K562 (cell line): ENCODE measurements around the gene SIGLEC6. TPM values are rescaled to one million over a fixed set of nuclear protein-coding genes. Genes with fewer than 3 reads are reported as not detected.

Experiments
- ATAC-seq: fragments of 200-7000 bp; cut with Tn5 transposase; 3 replicates; pipeline ENCODE4 v1.9.1; 2020; ENCODE audit warnings: moderate library complexity
- BruUV-seq: library from RNA; stranded (reverse); fragments of 400-500 nt; replicated peaks from 2 replicates; lab custom pipeline; 2021; lab: Mats Ljungman, UMichigan
- CTCF ChIA-PET: fragments of 300-600 bp; formaldehyde crosslinking; extraction: SDS; loops from one replicate; lab custom pipeline; 2021; ENCODE audit warnings: low intra/inter-chr PET ratio; lab: Yijun Ruan, JAX
- POLR2A ChIA-PET: fragments of 300-600, 350-650 bp; sonication (Branson Sonifier 250); formaldehyde crosslinking; extraction: SDS; loops from one replicate; lab custom pipeline; 2021; ENCODE audit warnings: antibody characterized with exemption, inconsistent platforms; lab: Yijun Ruan, JAX
- DNase-seq, 4 experiments: peaks; one replicate each; pipeline versions ENCODE4 v3.0.0 to v3.0.0-alpha.2; 2011 to 2018; ENCODE audit warnings: low spot score in 3 of 4, mixed read lengths in 3 of 4; ENCODE audit errors: extremely low read depth in 1 of 4
- FAIRE-seq: peaks from 2 replicates; lab custom pipeline; 2011; peaks lifted over from hg19 to GRCh38; lab: Jason Lieb, UNC
- H2AFZ ChIP-seq: 2 replicates; pipeline ENCODE4 v1.6.0; 2011; ENCODE audit warnings: low read depth, low read length, control low read depth, inconsistent platforms
- H3K27ac ChIP-seq: fragments of 200-600 bp; 3 replicates; pipeline ENCODE4 v1.8.0; 2011; ENCODE audit warnings: low read depth, mild to moderate bottlenecking, control low read depth, inconsistent platforms, low read length, moderate library complexity, mixed read lengths; ENCODE audit errors: extremely low read depth
- H3K27me3 ChIP-seq, 2 experiments: fragments of 300-600 bp in 1 of 2; 2 replicates in 1 of 2; 3 replicates in 1 of 2; pipeline versions ENCODE4 v1.6.0 to v1.8.0; 2011; ENCODE audit warnings: inconsistent platforms in 2 of 2, low read length in 2 of 2, mild to moderate bottlenecking in 1 of 2, mixed read lengths in 1 of 2, moderate library complexity in 1 of 2; ENCODE audit not compliant: control insufficient read depth in 2 of 2, insufficient read depth in 2 of 2
- H3K36me3 ChIP-seq: fragments of 300-600 bp; 3 replicates; pipeline ENCODE4 v1.8.0; 2011; ENCODE audit warnings: mild to moderate bottlenecking, low read length, inconsistent platforms; ENCODE audit not compliant: control insufficient read depth, insufficient read depth
- H3K4me1 ChIP-seq, 2 experiments: fragments of 200-600 bp in 1 of 2; replicated peaks in 1 of 2; 2 replicates in 1 of 2; 3 replicates in 1 of 2; pipeline versions ENCODE4 v1.5.1 to v1.8.0; 2011; ENCODE audit warnings: inconsistent platforms in 2 of 2, low read length in 2 of 2, mild to moderate bottlenecking in 1 of 2, mixed read lengths in 1 of 2, moderate library complexity in 1 of 2; ENCODE audit not compliant: control insufficient read depth in 2 of 2, insufficient read depth in 2 of 2
- H3K4me2 ChIP-seq: 2 replicates; pipeline ENCODE4 v1.6.1; 2011; ENCODE audit warnings: low read length, control low read depth, inconsistent platforms, mixed read lengths; ENCODE audit not compliant: insufficient read depth
- H3K4me3 ChIP-seq: fragments of 200-600 bp; sonication (generic), shearing (Covaris generic); 2 replicates; pipeline ENCODE4 v1.5.1; 2016; ENCODE audit warnings: control low read depth, inconsistent platforms
- H3K79me2 ChIP-seq: fragments of 200-600 bp; 3 replicates; pipeline ENCODE4 v1.8.0; 2011; ENCODE audit warnings: low read length, inconsistent platforms; ENCODE audit not compliant: control insufficient read depth, insufficient read depth
- H3K9ac ChIP-seq, 2 experiments: 2 replicates each; pipeline versions ENCODE4 v1.6.0 to v1.6.1; 2011; ENCODE audit warnings: low read depth in 2 of 2, low read length in 2 of 2, control low read depth in 1 of 2, inconsistent platforms in 1 of 2, mild to moderate bottlenecking in 1 of 2, mixed read lengths in 1 of 2; ENCODE audit not compliant: insufficient read depth in 1 of 2
- H3K9me1 ChIP-seq: one replicate; pipeline ENCODE4 v1.6.0; 2011; ENCODE audit warnings: inconsistent platforms, mild to moderate bottlenecking, low read length, moderate library complexity; ENCODE audit not compliant: control insufficient read depth, insufficient read depth
- H3K9me3 ChIP-seq: replicated peaks from 2 replicates; pipeline ENCODE4 v1.5.1; 2011; ENCODE audit warnings: low read depth, low read length, inconsistent platforms; ENCODE audit not compliant: control insufficient read depth, insufficient read depth
- H4K20me1 ChIP-seq: replicated peaks from 2 replicates; pipeline ENCODE4 v1.6.1; 2011; ENCODE audit warnings: low read length, inconsistent platforms, mixed read lengths; ENCODE audit not compliant: control insufficient read depth, insufficient read depth
- BRF2 ChIP-seq: IDR thresholded peaks from 3 replicates; pipeline ENCODE4 v1.6.1; 2011; ENCODE audit warnings: borderline replicate concordance, mild to moderate bottlenecking; ENCODE audit not compliant: insufficient read length, insufficient read depth
- CBFA2T3 ChIP-seq: fragments of 450-650 bp; IDR thresholded peaks from 2 replicates; pipeline ENCODE4 v1.6.1; 2017
- CHD2 ChIP-seq: IDR thresholded peaks from 2 replicates; pipeline ENCODE4 v1.6.1; 2011; ENCODE audit warnings: low read depth, low read length
- CLOCK ChIP-seq: fragments of 250-450 bp; sonication (Bioruptor Pico); IDR thresholded peaks from 2 replicates; pipeline ENCODE4 v1.4.0; 2020; ENCODE audit warnings: mild to moderate bottlenecking, moderate library complexity, borderline replicate concordance
- CREM ChIP-seq: IDR thresholded peaks from 2 replicates; pipeline ENCODE4 v1.6.1; 2014; ENCODE audit warnings: antibody characterized with exemption, low read depth
- ETV1 ChIP-seq: fragments of 450-650 bp; conservative IDR thresholded peaks from 2 replicates; pipeline ENCODE4 v1.6.1; 2016; ENCODE audit warnings: missing genetic modification characterization, control low read depth, low read depth, missing compliant biosample characterization
- ETV5 ChIP-seq: sonication (generic); formaldehyde crosslinking; IDR thresholded peaks from 2 replicates; pipeline ENCODE4 v1.4.0; 2020; ENCODE audit warnings: low read depth, mild to moderate bottlenecking, missing genetic modification reagents
- HES1 ChIP-seq: fragments of 450-650 bp; IDR thresholded peaks from 2 replicates; pipeline ENCODE4 v1.6.1; 2016; ENCODE audit warnings: low read depth, mild to moderate bottlenecking, moderate library complexity
- KAT7 ChIP-seq: sonication (generic); formaldehyde crosslinking; IDR thresholded peaks from 2 replicates; pipeline ENCODE4 v1.8.0; 2022; ENCODE audit warnings: missing genetic modification reagents, mild to moderate bottlenecking, borderline replicate concordance
- KLF6 ChIP-seq: fragments of 250-450 bp; sonication (Bioruptor Pico); IDR thresholded peaks from 2 replicates; pipeline ENCODE4 v1.4.0; 2020; ENCODE audit warnings: mild to moderate bottlenecking, moderate library complexity, borderline replicate concordance
- SMAD4 ChIP-seq: fragments of 250-450 bp; sonication (Bioruptor Pico); conservative IDR thresholded peaks from 2 replicates; pipeline ENCODE4 v1.8.0; 2021; ENCODE audit warnings: inconsistent platforms, mild to moderate bottlenecking, moderate library complexity
- ZBTB34 ChIP-seq: fragments of 250-450 bp; sonication (Bioruptor Pico); IDR thresholded peaks from 2 replicates; pipeline ENCODE4 v1.8.0; 2021; ENCODE audit warnings: mild to moderate bottlenecking, moderate library complexity
- WGBS: fragments of 100-300 bp; shearing (Covaris generic); methylation state at CpG from one replicate; pipeline ENCODE4 v1.1.6; 2016; ENCODE audit warnings: low coverage, mixed read lengths; ENCODE audit not compliant: insufficient coverage; ENCODE audit errors: missing lambda C conversion rate; 5-methylcytosine and 5-hydroxymethylcytosine counted together
- in situ Hi-C: fragments of 300-500 bp; cut with MboI; formaldehyde crosslinking; loops from 4 replicates; pipeline ENCODE4 v1.15.0; 2018; ENCODE audit warnings: inconsistent platforms, mixed read lengths
- intact Hi-C: fragments of 100-400 bp; cut with micrococcal nuclease; formaldehyde crosslinking; loops from 2 replicates; pipeline ENCODE4 v1.14.2; 2022
- polyA plus RNA-seq, 8 experiments: library from polyadenylated mRNA; depleted of rRNA in 4 of 8; stranded (reverse) in 5 of 8; unstranded in 3 of 8; fragments of >200 nt; fragmentation: Nextera tagmentation in 2 of 8; fragmentation: Illumina TruSeq in 1 of 8; extraction: Ambion mirVana in 2 of 8; extraction: Trizol in 1 of 8; gene quantifications; 2 replicates each; pipeline versions ENCODE4 v1.2.1 to v1.2.3, GENCODE V29; 2011 to 2014; ENCODE audit warnings: inconsistent platforms in 1 of 8, missing spikeins in 1 of 8
- total RNA-seq, 7 experiments: library from RNA; depleted of rRNA in 6 of 7; stranded (reverse); fragments of >200 nt in 6 of 7; fragmentation: Illumina TruSeq in 2 of 7; extraction: Trizol in 2 of 7; gene quantifications; 2 replicates each; pipeline versions ENCODE4 v1.2.1 to v1.2.3, GENCODE V29; 2011 to 2021; ENCODE audit warnings: low replicate concordance in 1 of 7

SIGLEC6 gene
- total and polyA plus RNA-seq, 9 of the 15 experiments (the other 6 are each of a cell fraction or from before 2014, with no cell fraction given) = 0.03 to 17.5 (median 0.71) TPM

GRCh38 chr19:51565583-51565982, 34.1 kb upstream of the SIGLEC6 start:
- peak overlapping the region; percentile 60 for H2AFZ ChIP-seq
- H3K9me1 ChIP-seq = no peaks in the 10 kb centered on the region
- 39% methylated on average over 4 of the region's 4 CpGs for WGBS
- H3K79me2 ChIP-seq = no peaks in the 10 kb centered on the region; the same call in 2 of the 3 replicates
- no peak overlapping the region for H3K9ac ChIP-seq
- no peak overlapping the region for H3K4me3 ChIP-seq
- no peaks in the 10 kb centered on the region for H3K36me3 ChIP-seq
- FAIRE-seq (peak; percentile 42), DNase-seq (peak in 1 of 4 experiments; percentile 62), ATAC-seq (peak; percentile 65)
- BruUV-seq = no TSS peak
- H4K20me1 ChIP-seq = no peaks in the 10 kb centered on the region
- POLR2A ChIA-PET = interaction anchor here (0.6 to 2.6 kb wide), 5 partner anchors 9 to 19 kb away, joined by 3 to 15 read pairs (median 9); no protein-coding TSS in a partner anchor
- H3K27me3 ChIP-seq = no peaks in the 10 kb centered on the region
- H3K9me3 ChIP-seq = no peaks in the 10 kb centered on the region
- H3K4me1 ChIP-seq = peaks cover 14 to 55% of the 10 kb centered on the region in 2 experiments; a peak in 4 of 5 replicates
- peak overlapping the region; percentile 35; the same call in 1 of the 2 replicates for H3K4me2 ChIP-seq
- intact Hi-C loops = loop anchor here (5.0 kb wide), 1 partner anchor 93 kb away; no protein-coding TSS in a partner anchor
- peak overlapping the region; percentile 48 for H3K27ac ChIP-seq
- in situ Hi-C loops = loop anchor here (10.0 kb wide), 1 partner anchor 91 kb away; the partner anchor contains the start of gene CEACAM18
- CTCF ChIA-PET = no interaction called here
- TF ChIP-seq KLF6 (no peak), ZBTB34 (CRISPR knock-in tag) (no peak), ETV1 (tag) (0 out of 2 replicates have a peak, but pooled peaks have one; percentile 21), CREM (0 out of 2 replicates have a peak, but pooled peaks have one; percentile 14), HES1 (peak; percentile 26; the same call in 1 of the 2 replicates), CBFA2T3 (peak; percentile 9; the same call in 1 of the 2 replicates), CLOCK (CRISPR knock-in tag) (no peak), ETV5 (CRISPR knock-in tag) (no peak), SMAD4 (CRISPR knock-in tag) (0 out of 2 replicates have a peak, but pooled peaks have one; percentile 15), CHD2 (no peak), KAT7 (CRISPR knock-in tag) (no peak), BRF2 (no peak)
